Stimulated activated CD4-positive, alpha-beta T cell treated with anti-CD3 and anti-CD28 coated beads, Interleukin-15, amount 100 ng/mL, for 24 hours (primary cell): ENCODE results near the gene PVR.
"Not testable (repeated sequence)": the region's sequence is repeated elsewhere in the genome, so short reads cannot be mapped to it uniquely, and the experiment has no call there.

Experiments
- DNase-seq: peaks from one replicate; pipeline ENCODE4 v3.0.0-alpha.2; 2020

The PVR gene

DNA sequence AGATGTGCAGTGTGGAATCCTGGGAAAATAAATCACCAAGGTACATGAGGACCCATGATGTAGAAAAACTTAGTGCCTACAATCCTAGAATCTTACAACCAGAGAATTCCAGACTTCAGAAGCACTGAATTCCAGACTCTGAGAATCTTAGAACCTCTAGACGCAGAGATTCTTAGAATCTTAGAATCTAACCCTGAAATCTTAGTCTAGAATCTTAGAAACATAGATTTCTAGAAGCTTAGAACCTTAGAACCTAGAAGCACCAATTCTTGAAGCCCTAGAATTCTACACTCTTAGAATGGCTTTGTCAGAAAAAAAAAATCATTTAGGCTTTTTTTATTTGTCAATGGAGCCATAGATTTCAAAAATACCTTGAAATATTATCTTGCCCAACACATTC, 61.3 kb downstream of the PVR start:
- no peak for DNase-seq

DNA sequence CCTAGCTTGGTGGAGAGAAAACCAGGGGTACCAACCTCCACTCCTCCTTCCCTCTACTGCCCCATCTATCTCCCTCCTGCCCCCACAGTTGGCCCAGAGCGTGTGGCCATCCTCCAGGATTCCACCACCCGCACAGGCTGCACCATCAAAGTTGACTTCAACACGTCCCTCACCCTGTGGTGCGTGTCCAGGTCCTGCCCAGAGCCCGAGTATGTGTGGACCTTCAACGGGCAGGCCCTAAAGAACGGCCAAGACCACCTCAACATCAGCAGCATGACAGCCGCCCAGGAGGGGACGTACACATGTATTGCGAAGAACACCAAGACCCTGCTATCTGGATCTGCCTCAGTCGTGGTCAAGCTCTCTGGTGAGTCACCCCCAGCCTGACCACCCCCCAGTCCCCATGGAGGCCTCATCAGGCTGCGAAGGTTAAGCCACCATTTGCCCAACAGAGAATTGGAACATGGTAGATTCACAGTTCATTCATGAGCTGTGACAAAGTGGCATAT, 61.8 kb downstream of the PVR start:
- DNase-seq, result no peak

DNA sequence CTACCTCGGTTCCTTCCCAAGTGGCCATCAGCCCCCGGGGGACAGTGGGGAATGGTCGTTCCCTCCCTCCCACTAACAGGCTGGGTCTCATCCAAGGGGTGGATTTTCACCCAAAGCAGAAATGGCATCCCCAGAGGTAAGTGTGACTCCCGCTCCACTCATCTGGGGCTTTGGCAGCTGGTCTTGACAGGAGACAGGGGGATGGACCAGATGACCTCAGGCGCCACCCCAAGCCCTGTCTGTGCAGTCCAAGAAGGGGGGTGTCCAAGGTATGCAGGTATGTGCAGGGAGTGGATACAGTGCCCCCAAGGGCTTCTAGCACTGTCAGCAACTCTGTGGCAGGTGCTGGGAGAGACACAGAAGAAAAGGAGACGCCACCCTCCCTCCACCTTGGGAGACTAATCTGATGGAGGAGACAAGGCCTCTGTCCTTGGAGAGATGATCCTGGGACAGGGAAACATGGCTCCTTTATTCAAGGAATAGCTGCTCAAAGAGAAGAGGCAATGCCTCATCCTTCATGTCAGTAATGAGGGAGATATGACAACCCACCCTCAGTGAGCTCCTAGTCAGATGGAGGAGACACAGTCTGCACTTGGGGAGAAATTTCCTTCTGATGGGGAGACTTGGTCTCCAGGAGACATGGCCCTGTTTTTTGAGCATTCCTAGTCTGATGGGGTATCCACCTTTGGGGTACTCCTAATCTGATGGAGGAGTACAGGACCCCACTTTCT, 63.0 kb downstream of the PVR start:
- DNase-seq, result no peak

DNA sequence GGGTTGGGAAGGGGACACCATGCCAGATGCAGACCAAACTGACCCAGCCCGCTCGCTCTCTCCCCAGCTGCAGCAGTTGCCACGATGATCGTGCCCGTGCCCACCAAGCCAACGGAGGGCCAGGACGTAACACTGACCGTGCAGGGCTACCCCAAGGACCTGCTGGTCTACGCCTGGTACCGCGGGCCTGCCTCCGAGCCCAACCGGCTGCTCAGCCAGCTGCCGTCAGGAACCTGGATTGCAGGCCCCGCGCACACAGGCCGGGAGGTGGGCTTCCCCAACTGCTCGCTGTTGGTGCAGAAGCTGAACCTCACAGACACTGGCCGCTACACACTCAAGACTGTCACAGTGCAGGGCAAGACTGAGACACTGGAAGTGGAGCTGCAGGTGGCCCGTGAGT, 64.1 kb downstream of the PVR start:
- no peak for DNase-seq

DNA sequence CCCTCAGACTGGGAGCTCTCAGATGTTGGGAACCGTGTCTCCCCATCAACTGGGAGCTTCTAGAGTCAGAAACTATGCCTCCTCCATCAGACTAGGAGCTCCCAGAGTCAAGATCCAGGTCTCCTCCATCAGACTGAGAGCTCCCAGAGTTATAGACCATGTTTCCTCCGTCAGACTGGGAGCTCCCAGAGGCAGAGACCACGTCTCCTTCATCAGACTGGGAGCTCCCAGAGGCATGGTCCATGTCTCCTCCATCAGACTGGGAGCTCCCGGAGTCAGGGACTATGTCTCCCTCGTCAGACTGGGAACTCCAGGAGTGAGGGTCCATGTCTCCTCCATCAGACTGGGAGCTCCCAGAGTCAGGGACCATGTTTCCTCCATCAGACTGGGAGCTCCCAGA, 65.2 kb downstream of the PVR start:
- DNase-seq, result no peak

DNA sequence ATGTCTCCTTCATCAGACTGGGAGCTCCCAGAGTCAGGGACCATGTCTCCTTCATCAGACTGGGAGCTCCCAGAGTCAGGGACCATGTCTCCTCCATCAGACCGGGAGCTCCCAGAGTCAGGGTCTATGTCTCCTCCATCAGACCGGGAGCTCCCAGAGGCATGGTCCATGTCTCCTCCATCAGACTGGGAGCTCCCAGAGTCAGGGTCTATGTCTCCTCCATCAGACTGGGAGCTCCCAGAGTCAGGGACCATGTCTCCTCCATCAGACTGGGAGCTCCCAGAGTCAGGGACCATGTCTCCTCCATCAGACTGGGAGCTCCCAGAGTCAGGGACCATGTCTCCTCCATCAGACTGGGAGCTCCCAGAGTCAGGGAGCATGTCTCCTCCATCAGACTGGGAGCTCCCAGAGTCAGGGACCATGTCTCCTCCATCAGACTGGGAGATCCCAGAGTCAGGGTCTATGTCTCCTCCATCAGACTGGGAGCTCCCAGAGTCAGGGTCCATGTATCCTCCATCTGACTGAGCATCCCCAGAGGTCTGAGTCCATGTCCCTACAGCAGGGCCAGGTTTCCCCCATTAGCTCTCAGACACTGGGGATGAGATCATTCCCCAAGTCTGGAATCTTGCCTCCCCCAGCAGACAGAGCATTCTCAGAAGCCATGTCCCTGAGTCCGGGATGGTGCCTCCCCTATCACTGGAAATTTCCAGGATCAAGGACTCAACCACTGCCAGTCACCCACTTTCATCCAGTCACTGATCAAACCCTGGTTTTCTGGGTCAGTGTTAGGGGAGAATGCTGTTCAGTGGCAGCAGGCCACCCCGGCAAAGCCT, 65.9 kb downstream of the PVR start:
- DNase-seq, result not testable (repeated sequence)

DNA sequence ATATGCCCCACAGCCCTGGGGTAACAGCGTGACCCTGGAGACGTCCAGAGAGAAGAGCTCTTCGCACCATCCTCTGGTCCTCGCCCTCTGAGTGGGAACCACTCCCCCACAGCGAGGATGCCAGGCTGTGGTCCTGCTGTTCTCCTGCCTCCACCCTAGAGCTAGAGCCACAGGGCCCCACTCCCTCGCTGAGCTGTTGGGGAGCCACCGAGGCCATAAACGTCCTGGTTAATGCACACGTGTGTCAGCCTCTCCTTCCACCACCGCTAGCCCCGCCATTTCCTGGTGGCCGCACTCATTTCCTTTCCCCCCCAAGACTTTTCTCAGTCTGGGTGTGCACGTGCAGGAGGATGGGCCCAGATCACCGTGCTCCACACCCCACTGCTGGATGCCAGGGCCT, 66.8 kb downstream of the PVR start:
- DNase-seq, result no peak

DNA sequence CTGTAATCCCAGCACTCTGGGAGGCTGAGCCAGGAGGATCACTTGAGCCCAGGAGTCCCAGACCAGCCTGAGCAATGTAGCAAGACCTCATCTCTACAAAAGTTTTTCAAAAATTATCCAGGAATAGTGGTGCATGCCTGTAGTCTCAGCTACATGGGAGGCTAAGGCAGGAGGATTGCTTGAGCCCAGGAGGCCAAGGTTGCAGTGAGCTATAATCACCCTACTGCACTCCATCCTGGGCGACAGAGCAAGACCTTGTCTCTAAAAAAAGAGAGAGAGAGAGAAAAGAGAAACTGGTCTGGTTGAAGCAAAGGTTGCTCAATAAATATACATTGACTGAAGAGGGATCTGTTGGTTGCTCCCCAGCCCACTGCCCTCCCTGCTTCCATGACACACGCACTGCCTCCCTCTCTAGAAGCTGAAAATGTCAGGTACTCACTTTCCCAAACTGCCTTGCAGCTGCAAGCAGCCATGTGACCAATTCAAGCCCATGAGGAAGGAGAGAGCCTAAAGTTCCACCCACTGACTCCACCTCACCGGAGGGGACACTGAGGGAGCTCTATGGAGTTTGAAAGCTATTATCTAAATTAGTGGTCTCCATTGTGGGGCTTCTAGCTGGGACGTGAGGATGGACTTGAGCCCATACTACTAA, 69.3 kb downstream of the PVR start:
- no peak for DNase-seq
